ENCODE data around the gene COL23A1.

DNA sequence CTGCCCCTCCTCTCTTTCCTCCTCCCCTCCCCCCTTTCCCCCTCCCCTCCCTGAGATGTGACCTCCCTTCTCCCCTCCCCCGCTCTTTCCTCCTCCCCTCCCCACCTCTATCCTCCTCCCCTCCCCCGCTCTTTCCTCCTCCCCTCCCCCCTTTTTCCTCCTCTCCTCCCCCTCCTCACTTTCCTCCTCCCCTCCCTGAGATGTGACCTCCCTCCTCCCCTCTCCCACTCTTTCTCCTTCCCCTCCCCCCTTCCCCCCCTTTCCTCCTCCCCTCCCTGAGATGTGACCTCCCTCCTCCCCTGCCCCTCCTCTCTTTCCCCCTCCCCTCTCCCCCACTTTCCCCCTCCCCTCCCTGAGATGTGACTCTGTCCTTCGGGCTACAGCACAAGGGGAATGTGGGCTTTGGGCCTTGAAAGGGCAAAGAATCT lies 169.8 kb downstream of the COL23A1 start:
- no peak for TF ChIP-seq EZH2phosphoT487 (IDR thresholded peaks at IDR 0.05; ENCODE audit: low read depth, severe bottlenecking, unreplicated experiment)
- TF ChIP-seq, protein P1, sequence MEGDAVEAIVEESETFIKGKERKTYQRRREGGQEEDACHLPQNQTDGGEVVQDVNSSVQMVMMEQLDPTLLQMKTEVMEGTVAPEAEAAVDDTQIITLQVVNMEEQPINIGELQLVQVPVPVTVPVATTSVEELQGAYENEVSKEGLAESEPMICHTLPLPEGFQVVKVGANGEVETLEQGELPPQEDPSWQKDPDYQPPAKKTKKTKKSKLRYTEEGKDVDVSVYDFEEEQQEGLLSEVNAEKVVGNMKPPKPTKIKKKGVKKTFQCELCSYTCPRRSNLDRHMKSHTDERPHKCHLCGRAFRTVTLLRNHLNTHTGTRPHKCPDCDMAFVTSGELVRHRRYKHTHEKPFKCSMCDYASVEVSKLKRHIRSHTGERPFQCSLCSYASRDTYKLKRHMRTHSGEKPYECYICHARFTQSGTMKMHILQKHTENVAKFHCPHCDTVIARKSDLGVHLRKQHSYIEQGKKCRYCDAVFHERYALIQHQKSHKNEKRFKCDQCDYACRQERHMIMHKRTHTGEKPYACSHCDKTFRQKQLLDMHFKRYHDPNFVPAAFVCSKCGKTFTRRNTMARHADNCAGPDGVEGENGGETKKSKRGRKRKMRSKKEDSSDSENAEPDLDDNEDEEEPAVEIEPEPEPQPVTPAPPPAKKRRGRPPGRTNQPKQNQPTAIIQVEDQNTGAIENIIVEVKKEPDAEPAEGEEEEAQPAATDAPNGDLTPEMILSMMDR (IDR thresholded peaks at IDR 0.05; ENCODE audit: poor library complexity): no peak

All from hepatocyte (in vitro differentiated cells).